ENCODE measurements around the gene OTUD1.

Gene OTUD1

DNA sequence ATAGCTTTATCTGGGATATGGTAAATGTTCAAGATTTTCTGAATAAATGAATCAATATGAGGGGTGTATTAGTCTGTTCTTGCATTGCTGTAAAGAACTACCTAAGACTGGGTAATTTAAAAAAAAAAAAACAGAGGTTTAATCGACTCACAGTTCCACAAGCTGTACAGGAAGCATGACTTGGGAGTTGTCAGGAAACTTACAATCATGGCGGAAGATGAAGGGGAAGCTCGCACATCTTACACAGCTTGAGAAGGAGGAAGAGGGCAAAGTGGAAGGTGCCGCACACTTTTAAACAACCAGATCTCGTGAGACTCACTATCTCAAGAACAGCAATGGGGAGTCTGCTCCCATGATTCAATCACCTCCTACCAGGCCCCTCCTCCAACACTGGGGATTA lies 32.5 kb upstream of the OTUD1 start:
- no peak overlapping the region for H3K4me3 ChIP-seq (IDR thresholded peaks at IDR 0.05; ENCODE audit: insufficient read depth, low read depth, low read length)
- no peaks in the 10 kb centered on the region for H4K20me1 ChIP-seq (ENCODE audit: insufficient read depth)
- H3K4me2 ChIP-seq = no peak overlapping the region
- H3K27me3 ChIP-seq (ENCODE audit: insufficient read depth, low read depth) = no peaks in the 10 kb centered on the region
- TF ChIP-seq, protein P1, sequence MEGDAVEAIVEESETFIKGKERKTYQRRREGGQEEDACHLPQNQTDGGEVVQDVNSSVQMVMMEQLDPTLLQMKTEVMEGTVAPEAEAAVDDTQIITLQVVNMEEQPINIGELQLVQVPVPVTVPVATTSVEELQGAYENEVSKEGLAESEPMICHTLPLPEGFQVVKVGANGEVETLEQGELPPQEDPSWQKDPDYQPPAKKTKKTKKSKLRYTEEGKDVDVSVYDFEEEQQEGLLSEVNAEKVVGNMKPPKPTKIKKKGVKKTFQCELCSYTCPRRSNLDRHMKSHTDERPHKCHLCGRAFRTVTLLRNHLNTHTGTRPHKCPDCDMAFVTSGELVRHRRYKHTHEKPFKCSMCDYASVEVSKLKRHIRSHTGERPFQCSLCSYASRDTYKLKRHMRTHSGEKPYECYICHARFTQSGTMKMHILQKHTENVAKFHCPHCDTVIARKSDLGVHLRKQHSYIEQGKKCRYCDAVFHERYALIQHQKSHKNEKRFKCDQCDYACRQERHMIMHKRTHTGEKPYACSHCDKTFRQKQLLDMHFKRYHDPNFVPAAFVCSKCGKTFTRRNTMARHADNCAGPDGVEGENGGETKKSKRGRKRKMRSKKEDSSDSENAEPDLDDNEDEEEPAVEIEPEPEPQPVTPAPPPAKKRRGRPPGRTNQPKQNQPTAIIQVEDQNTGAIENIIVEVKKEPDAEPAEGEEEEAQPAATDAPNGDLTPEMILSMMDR (conservative IDR thresholded peaks at IDR 0.05; ENCODE audit: low read depth, low read length) = no peak
- H3K9ac ChIP-seq = no peak overlapping the region
- no peak overlapping the region for H3K27ac ChIP-seq
- no peaks in the 10 kb centered on the region for H3K4me1 ChIP-seq (ENCODE audit: low read depth, poor library complexity, severe bottlenecking)
- H3K36me3 ChIP-seq (ENCODE audit: insufficient read depth) = no peaks in the 10 kb centered on the region
- H2AFZ ChIP-seq (ENCODE audit: low read depth) = no peak overlapping the region
- H3K79me2 ChIP-seq (ENCODE audit: insufficient read depth, low read depth) = no peaks in the 10 kb centered on the region

DNA sequence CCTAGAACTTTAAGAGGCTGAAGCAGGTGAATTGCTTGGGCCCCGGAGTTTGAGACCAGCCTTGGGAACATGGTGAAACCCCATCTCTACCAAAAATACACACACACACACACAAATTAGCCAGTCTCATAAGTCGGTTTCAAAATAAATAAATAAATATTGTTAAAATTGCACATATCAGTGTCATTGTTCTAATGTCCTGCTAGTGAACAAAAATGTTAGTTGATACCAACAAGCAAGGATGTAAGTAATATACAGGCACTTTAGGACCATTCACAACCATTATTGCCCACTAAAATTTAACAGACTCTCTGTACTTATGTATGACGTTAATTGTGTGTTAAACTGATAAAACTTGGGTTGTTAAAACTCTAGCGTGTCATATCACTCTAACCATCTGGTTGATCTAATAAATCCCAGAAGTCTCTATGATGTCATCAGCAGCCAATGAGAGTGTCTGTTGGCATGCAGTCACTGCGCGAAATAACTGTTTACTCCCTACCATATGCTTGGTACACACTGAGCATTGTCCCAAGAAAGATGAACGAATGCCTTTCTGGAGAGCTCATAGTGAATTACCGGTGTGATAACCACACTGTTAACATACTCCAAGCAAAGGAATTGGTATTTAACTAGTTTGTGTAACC lies 30.4 kb upstream of the OTUD1 start:
- no peaks in the 10 kb centered on the region for H3K4me1 ChIP-seq (ENCODE audit: low read depth, poor library complexity, severe bottlenecking)

DNA sequence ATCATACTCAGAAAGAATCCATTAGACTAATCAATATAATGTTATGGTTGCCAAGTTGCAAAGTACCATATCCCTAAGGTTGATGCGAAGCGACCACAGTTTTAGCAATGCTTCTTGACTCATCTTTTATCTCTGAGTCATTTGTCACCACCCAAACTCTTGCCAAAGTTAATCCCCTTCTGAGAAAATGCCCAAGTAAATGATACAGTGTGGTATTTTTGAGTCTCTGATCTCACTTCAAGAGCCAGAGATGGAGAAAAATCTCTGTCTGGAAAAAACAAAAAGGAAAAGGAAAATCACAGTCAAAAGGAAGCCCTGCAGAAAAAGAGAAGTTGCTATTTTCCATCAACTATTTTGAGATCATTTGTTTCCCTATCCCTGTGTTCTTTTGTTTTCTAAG lies 26.7 kb upstream of the OTUD1 start:
- Histone ChIP-seq H3K4me2 (no peak overlapping the region), H3K79me2 (ENCODE audit: insufficient read depth, low read depth) (no peaks in the 10 kb centered on the region), H2AFZ (ENCODE audit: low read depth) (no peak overlapping the region), H3K9ac (no peak overlapping the region), H4K20me1 (ENCODE audit: insufficient read depth) (no peaks in the 10 kb centered on the region), H3K27me3 (ENCODE audit: insufficient read depth, low read depth) (no peaks in the 10 kb centered on the region), H3K27ac (no peak overlapping the region), H3K4me1 (ENCODE audit: low read depth, poor library complexity, severe bottlenecking) (no peaks in the 10 kb centered on the region), H3K36me3 (ENCODE audit: insufficient read depth) (no peaks in the 10 kb centered on the region), H3K4me3 (IDR thresholded peaks at IDR 0.05; ENCODE audit: insufficient read depth, low read depth, low read length) (no peak overlapping the region)
- TF ChIP-seq, protein P1 (conservative IDR thresholded peaks at IDR 0.05; ENCODE audit: low read depth, low read length) = no peak

More for the DNA sequence above, 30.4 kb upstream of the OTUD1 start:
- H3K36me3 ChIP-seq (ENCODE audit: insufficient read depth) = no peaks in the 10 kb centered on the region
- no peaks in the 10 kb centered on the region for H4K20me1 ChIP-seq (ENCODE audit: insufficient read depth)
- no peak overlapping the region for H3K27ac ChIP-seq
- no peak overlapping the region for H3K4me3 ChIP-seq (IDR thresholded peaks at IDR 0.05; ENCODE audit: insufficient read depth, low read depth, low read length)
- TF ChIP-seq, protein P1 (conservative IDR thresholded peaks at IDR 0.05; ENCODE audit: low read depth, low read length) = no peak
- no peak overlapping the region for H2AFZ ChIP-seq (ENCODE audit: low read depth)
- no peaks in the 10 kb centered on the region for H3K79me2 ChIP-seq (ENCODE audit: insufficient read depth, low read depth)
- H3K4me2 ChIP-seq = no peak overlapping the region
- H3K27me3 ChIP-seq (ENCODE audit: insufficient read depth, low read depth) = no peaks in the 10 kb centered on the region
- no peak overlapping the region for H3K9ac ChIP-seq

DNA sequence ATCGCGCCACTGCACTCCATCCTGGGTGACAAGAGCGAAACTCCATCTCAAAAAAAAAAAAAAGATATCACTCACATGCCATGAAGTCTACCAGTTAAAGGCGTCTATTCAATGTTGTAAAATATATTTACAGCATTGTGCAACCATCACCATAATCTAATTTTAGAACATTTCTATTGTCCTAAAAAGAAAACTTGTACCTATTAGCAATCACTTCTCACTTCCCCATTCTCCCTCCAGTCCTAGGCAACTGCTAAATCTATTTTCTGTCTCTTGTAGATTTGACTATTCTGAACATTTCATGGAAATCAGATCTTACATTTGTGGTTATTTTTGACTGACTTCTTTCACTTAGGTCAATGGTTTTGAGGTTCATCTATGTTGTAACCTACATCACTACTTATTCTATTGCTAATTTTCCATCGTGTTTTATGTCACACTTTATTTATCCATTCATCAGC lies 25.2 kb upstream of the OTUD1 start:
- Histone ChIP-seq H3K4me3 (IDR thresholded peaks at IDR 0.05; ENCODE audit: insufficient read depth, low read depth, low read length) (no peak overlapping the region), H3K36me3 (ENCODE audit: insufficient read depth) (no peaks in the 10 kb centered on the region), H3K27me3 (ENCODE audit: insufficient read depth, low read depth) (no peaks in the 10 kb centered on the region), H3K79me2 (ENCODE audit: insufficient read depth, low read depth) (no peaks in the 10 kb centered on the region), H2AFZ (ENCODE audit: low read depth) (no peak overlapping the region), H3K9ac (no peak overlapping the region), H3K4me1 (ENCODE audit: low read depth, poor library complexity, severe bottlenecking) (no peaks in the 10 kb centered on the region), H4K20me1 (ENCODE audit: insufficient read depth) (no peaks in the 10 kb centered on the region), H3K4me2 (no peak overlapping the region), H3K27ac (no peak overlapping the region)
- TF ChIP-seq, protein P1 (conservative IDR thresholded peaks at IDR 0.05; ENCODE audit: low read depth, low read length) = no peak

Data from KMS-11 (cell line).